Measurements from ENCODE around the gene GLG1.

- TF ChIP-seq CTCF (IDR thresholded peaks at IDR 0.05), result no peak
- no peak for TF ChIP-seq POLR2AphosphoS5 (IDR thresholded peaks at IDR 0.05)
- TF ChIP-seq POLR2A (IDR thresholded peaks at IDR 0.05), result no peak
Observed at GRCh38 chr16:74601126-74601871, 5.6 kb downstream of the GLG1 start.

Measured in breast epithelium (tissue), 3 donors.